ENCODE results near the gene NACC2.

NACC2 gene

DNA sequence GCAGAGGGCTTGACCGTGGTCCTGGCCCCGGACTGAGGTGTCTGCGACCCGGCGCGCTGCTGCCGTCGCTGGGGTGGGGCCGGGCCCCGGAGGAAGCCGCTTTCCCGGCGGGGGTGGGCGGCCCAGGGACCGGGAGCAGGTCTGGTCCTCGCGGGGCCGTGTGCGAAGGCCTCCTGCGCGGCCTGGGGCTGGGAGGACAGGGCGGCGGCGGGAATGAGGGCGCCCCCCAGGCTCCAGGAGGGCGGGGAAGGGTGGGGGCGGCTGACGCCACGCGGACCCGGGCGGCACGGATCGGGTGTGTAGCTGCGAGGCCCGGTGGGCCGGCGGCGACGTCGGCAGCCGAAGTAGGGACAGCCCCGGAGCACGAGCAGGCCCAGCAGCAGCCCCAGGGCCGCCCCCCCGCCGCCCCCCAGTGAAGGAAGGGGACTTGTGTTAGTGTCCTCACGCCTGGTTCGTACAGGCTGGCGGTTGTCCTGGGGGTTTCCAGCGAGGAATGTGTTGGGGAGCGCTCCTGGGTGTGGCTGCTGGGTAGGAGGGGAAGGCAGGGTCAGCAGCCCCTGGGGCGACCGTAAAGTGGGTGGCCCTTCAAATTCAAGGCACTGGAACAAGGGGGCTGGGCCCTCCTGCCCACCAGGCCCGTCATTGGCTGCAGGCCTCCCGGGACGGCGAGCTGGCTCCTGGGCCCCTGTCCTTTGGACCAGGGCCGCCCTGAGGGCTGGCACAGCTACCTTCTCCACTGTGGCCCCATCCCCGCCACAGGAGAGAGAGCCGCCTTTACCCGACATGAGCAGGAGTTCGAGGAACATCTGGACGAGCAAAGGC is 24.2 kb upstream of the NACC2 start:
- H3K36me3 Mint-ChIP-seq = no peaks in the 10 kb centered on the region
- DNase-seq (ENCODE audit: low spot score in 2 of 2) (peak in 1 of 2 donors; percentile 49), ATAC-seq (ENCODE audit: low read depth) (peak; percentile 11)
- no peaks in the 10 kb centered on the region for H3K27me3 Mint-ChIP-seq
- no peaks in the 10 kb centered on the region for H3K9me3 Mint-ChIP-seq
- H3K4me1 Mint-ChIP-seq = no peaks in the 10 kb centered on the region
- peak overlapping the region; percentile 88 for H3K4me3 Mint-ChIP-seq
- H3K27ac Mint-ChIP-seq = peak overlapping the region; percentile 81

GRCh38 chr9:136118320-136119060 is 23.4 kb upstream of the NACC2 start, which contains the start of gene TMEM250:
TSS of gene TMEM250 (minus strand) at chr9:136118875. CDS start at chr9:136116900, 1,975 bp downstream.
- Mint-ChIP-seq H3K27ac (peak within 1 kb of the TSS; percentile 81), H3K9me3 (no peaks in the 10 kb centered on the region), H3K27me3 (no peaks in the 10 kb centered on the region), H3K36me3 (no peaks in the 10 kb centered on the region), H3K4me3 (peak within 1 kb of the TSS; percentile 88), H3K4me1 (no peaks in the 10 kb centered on the region)
- ATAC-seq (ENCODE audit: low read depth) (peak; percentile 86), DNase-seq (ENCODE audit: low spot score in 2 of 2) (peak; percentile 95 to 96)

DNA sequence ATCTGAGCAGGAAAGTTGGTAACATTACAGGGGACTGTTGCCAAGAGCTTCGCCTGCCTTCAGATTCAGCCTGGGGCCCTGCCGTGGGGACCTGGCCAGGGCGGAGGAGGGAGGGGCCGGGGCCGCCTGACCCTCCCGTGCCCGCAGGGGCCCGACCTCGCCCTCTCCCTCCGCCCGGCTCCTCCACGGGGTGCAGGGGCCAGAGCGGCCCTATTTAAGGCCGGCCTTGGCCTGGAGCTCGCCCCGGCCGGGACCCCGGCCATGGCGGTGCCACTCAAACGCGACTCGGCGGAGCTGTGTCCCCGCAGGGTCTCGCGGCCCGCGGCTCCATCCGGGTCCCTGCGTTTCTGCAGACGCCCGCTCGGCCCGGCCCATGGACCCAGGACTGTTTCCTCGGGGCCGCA is 22.8 kb upstream of the NACC2 start:
- no peaks in the 10 kb centered on the region for H3K36me3 Mint-ChIP-seq
- no peak overlapping the region for H3K27ac Mint-ChIP-seq
- ATAC-seq (ENCODE audit: low read depth) = no peak
- no peak for DNase-seq (ENCODE audit: low spot score in 2 of 2)
- H3K4me3 Mint-ChIP-seq = peak overlapping the region; percentile 69
- H3K27me3 Mint-ChIP-seq = no peaks in the 10 kb centered on the region
- no peaks in the 10 kb centered on the region for H3K9me3 Mint-ChIP-seq
- H3K4me1 Mint-ChIP-seq = no peaks in the 10 kb centered on the region

GRCh38 chr9:136117291-136117915 is 22.3 kb upstream of the NACC2 start:
- no peaks in the 10 kb centered on the region for H3K4me1 Mint-ChIP-seq
- peak overlapping the region; percentile 69 for H3K4me3 Mint-ChIP-seq
- no peak overlapping the region for H3K27ac Mint-ChIP-seq
- H3K36me3 Mint-ChIP-seq = no peaks in the 10 kb centered on the region
- ATAC-seq (ENCODE audit: low read depth) = no peak
- no peaks in the 10 kb centered on the region for H3K27me3 Mint-ChIP-seq
- no peaks in the 10 kb centered on the region for H3K9me3 Mint-ChIP-seq
- no peak for DNase-seq (ENCODE audit: low spot score in 2 of 2)

DNA sequence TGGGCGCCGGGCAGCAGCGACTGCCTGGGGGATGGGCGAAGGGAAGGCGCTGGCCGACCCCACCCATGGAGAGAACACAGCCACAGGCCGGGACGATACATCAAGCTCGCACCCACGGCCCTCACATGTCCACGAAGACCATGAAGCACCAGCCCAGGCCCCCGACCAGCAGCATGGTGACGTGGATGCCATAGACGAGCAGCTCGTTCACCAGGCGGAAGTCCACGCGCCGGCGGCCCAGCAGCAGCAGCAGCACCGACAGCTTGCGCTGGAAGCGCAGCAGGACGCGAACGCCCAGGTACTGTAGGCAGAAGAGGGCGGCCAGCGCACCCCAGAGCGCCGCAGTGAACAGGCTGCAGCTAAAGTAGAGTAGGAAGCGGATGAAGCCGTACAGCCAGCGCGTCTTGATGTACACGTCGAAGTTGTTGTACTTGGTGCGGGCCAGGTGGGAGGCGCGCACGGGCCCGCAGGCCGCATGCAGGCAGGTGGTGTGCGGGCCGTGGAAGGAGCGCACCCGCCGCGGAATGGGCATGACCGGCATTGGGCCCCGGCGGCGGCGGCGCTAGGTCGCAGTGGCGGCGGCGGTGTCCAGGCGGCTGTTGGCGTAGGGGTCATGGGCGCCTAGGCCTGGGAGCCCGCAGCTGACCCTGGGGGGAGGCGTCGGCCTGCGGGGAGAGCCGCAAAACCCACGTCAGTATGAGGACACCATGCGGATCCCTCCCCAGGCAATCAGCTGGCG is 21.4 kb upstream of the NACC2 start:
- H3K4me1 Mint-ChIP-seq = no peaks in the 10 kb centered on the region
- H3K4me3 Mint-ChIP-seq = peak overlapping the region; percentile 24
- no peaks in the 10 kb centered on the region for H3K9me3 Mint-ChIP-seq
- no peak overlapping the region for H3K27ac Mint-ChIP-seq
- H3K27me3 Mint-ChIP-seq = no peaks in the 10 kb centered on the region
- no peaks in the 10 kb centered on the region for H3K36me3 Mint-ChIP-seq
- DNase-seq (ENCODE audit: low spot score in 2 of 2) (no peak), ATAC-seq (ENCODE audit: low read depth) (no peak)

GRCh38 chr9:136115641-136116359 is 20.7 kb upstream of the NACC2 start:
- DNase-seq (ENCODE audit: low spot score in 2 of 2) (no peak), ATAC-seq (ENCODE audit: low read depth) (no peak)
- H3K27ac Mint-ChIP-seq = no peak overlapping the region
- H3K27me3 Mint-ChIP-seq = no peaks in the 10 kb centered on the region
- H3K9me3 Mint-ChIP-seq = no peaks in the 10 kb centered on the region
- H3K4me3 Mint-ChIP-seq = no peak overlapping the region
- no peaks in the 10 kb centered on the region for H3K4me1 Mint-ChIP-seq
- H3K36me3 Mint-ChIP-seq = no peaks in the 10 kb centered on the region

DNA sequence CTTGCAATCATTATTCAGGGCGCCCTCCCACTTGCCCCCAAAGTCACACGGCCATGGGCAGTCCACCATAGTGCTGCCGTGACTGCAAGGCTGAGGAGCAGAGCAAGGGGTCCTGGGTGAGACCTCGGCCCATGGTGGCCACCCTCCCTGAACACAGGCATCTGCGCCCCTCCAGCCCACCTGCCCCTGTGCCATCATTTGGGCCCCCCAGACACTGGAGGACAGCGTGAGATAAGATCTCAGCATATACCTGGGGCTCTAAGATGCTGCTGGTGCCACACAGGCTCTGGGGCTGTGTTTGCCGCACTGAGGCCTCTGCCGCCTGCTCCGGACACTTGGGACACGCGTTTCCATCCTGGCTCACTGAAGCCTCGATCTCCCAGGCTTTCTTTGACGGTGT is 20.1 kb upstream of the NACC2 start:
- Mint-ChIP-seq H3K36me3 (no peaks in the 10 kb centered on the region), H3K27me3 (no peaks in the 10 kb centered on the region), H3K4me1 (peaks cover under 1% of the 10 kb centered on the region), H3K4me3 (no peak overlapping the region), H3K9me3 (no peaks in the 10 kb centered on the region), H3K27ac (no peak overlapping the region)
- no peak for DNase-seq (ENCODE audit: low spot score in 2 of 2)
- ATAC-seq (ENCODE audit: low read depth) = no peak

DNA sequence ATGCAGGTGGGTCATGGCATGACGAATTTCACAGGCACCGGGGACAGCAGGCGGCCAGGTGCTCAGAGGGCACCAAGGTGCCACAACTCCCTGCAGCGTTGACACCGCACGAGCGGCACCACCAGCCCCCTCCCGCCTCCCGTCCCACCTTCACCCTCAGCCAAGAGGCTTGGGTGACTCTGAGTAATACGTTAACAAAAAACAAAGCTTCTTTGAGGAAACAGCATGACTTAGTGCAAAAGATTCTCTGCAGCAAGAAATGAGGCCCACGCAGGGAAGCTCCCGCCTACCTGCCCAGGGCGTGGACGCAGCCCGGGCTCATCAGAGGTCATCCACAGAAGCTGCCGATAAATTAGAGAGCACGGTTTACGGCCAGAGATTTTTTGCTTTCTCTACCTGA is 19.5 kb upstream of the NACC2 start:
- no peaks in the 10 kb centered on the region for H3K27me3 Mint-ChIP-seq
- no peak overlapping the region for H3K27ac Mint-ChIP-seq
- H3K4me3 Mint-ChIP-seq = no peak overlapping the region
- ATAC-seq (ENCODE audit: low read depth) (no peak), DNase-seq (ENCODE audit: low spot score in 2 of 2) (no peak)
- H3K36me3 Mint-ChIP-seq = no peaks in the 10 kb centered on the region
- no peaks in the 10 kb centered on the region for H3K9me3 Mint-ChIP-seq
- H3K4me1 Mint-ChIP-seq = peaks cover 4% of the 10 kb centered on the region

DNA sequence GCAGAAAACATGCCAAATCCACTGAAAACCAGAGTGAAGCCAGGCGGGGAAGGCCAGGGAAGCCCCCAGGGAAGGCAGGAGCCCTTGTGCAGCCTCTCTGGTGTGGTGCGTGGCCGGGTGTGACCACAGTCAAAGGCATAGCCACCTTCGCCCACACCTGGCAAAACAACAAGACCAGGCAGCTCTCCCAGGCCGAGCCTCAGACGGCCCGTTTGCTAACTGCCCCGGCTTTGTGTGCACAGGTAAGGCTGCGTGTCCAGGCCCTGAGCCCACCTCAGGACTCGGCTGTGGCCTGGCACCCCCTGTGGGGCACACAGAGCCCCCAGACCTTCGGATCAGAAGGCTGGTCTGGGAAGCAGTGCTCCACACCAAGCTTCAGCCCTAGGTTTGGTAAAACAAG is 17.5 kb upstream of the NACC2 start:
- Mint-ChIP-seq H3K4me1 (peaks cover 10% of the 10 kb centered on the region), H3K4me3 (no peak overlapping the region), H3K36me3 (no peaks in the 10 kb centered on the region), H3K27me3 (no peaks in the 10 kb centered on the region), H3K27ac (no peak overlapping the region), H3K9me3 (no peaks in the 10 kb centered on the region)
- DNase-seq (ENCODE audit: low spot score in 2 of 2) (no peak), ATAC-seq (ENCODE audit: low read depth) (no peak)

GRCh38 chr9:136111910-136112309 is 16.8 kb upstream of the NACC2 start:
- H3K9me3 Mint-ChIP-seq = no peaks in the 10 kb centered on the region
- H3K4me1 Mint-ChIP-seq = peaks cover 16% of the 10 kb centered on the region
- H3K27me3 Mint-ChIP-seq = no peaks in the 10 kb centered on the region
- no peak overlapping the region for H3K27ac Mint-ChIP-seq
- ATAC-seq (ENCODE audit: low read depth) (no peak), DNase-seq (ENCODE audit: low spot score in 2 of 2) (no peak)
- H3K4me3 Mint-ChIP-seq = peak overlapping the region; percentile 59
- no peaks in the 10 kb centered on the region for H3K36me3 Mint-ChIP-seq

DNA sequence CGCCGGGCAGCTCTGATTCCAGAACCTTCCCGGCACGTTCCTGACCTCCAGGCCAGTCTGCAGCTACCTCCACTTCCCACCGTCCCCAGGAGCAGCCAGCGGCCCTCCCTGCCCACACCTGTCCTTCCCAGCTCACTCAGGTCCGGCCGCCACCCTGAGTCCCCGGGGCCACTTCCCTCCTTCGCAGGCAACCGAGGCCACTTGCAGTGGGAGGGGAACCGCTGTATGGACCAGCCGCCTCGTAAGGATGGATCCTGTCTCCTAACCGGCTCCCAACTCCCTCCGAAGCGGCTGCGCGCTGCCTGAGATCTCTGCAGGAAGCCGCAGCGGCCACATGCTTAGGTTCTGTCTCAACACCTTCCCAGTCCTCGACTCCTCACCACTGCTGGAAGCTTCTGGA is 16.1 kb upstream of the NACC2 start:
- ATAC-seq (ENCODE audit: low read depth) (no peak), DNase-seq (ENCODE audit: low spot score in 2 of 2) (no peak)

GRCh38 chr9:136110082-136111061 is 15.3 kb upstream of the NACC2 start:
- Mint-ChIP-seq H3K27me3 (peaks cover 2% of the 10 kb centered on the region), H3K36me3 (no peaks in the 10 kb centered on the region), H3K4me3 (peak overlapping the region; percentile 82), H3K9me3 (no peaks in the 10 kb centered on the region), H3K27ac (no peak overlapping the region), H3K4me1 (peaks cover 23% of the 10 kb centered on the region)
- ATAC-seq (ENCODE audit: low read depth) (peak; percentile 10), DNase-seq (ENCODE audit: low spot score in 2 of 2) (no peak)

More for the DNA sequence above, 16.1 kb upstream of the NACC2 start:
- Mint-ChIP-seq H3K9me3 (no peaks in the 10 kb centered on the region), H3K27ac (no peak overlapping the region), H3K27me3 (no peaks in the 10 kb centered on the region), H3K36me3 (no peaks in the 10 kb centered on the region), H3K4me1 (peaks cover 20% of the 10 kb centered on the region), H3K4me3 (peak overlapping the region; percentile 59)
